ENCODE results near the gene PCNX2.

- no peak for TF ChIP-seq PPARA (CRISPR knock-in tag; IDR thresholded peaks at IDR 0.05; ENCODE audit: borderline replicate concordance)
- TF ChIP-seq ESRRG (CRISPR knock-in tag; IDR thresholded peaks at IDR 0.05) = no peak
- no peak for TF ChIP-seq PATZ1 (CRISPR knock-in tag; IDR thresholded peaks at IDR 0.05; ENCODE audit: borderline replicate concordance)
- no peak for TF ChIP-seq TOX (CRISPR knock-in tag; IDR thresholded peaks at IDR 0.05; ENCODE audit: borderline replicate concordance)
- TF ChIP-seq CREB5 (CRISPR knock-in tag; IDR thresholded peaks at IDR 0.05; ENCODE audit: low read depth) = no peak
- TF ChIP-seq CSDC2 (CRISPR knock-in tag; IDR thresholded peaks at IDR 0.05) = no peak
- TF ChIP-seq ZC3H10 (CRISPR knock-in tag; IDR thresholded peaks at IDR 0.05) = no peak
- no peak for TF ChIP-seq ZNF70 (CRISPR knock-in tag; IDR thresholded peaks at IDR 0.05)
Observed at GRCh38 chr1:232980355-232980978, 315.1 kb downstream of the PCNX2 start.
